ENCODE measurements around the gene GFY.
A peak's percentile ranks its signal among the peaks of the same experiment; 100 is the strongest.

GFY gene

DNA sequence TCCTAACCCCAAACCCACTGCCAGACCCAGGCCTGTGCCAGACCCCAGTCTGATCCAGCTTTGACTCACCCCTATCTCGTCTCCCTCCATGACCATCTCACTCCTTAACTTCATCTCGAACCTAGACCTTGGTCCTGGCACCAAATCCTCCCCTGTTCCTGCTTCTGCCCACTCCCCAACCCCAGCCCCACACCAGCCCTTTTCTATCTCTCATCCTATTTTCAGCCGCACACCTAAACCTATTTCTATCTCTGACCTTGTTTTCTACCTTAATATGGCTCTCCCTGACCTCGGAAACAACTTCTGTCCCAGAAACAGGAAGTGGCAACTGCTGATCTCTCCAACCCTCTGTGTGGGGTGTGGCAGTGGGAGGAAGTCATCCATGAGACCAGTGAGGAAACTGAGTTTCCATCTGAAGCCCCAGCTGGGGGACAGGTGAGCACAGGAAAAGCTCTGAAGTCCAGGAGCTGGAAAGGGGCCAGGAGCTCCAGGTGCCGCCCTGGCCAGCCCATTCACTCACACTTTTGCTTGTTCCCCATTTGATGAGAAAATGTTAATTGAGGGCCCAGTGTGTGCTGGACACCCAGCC, 15.7 kb upstream of the GFY start:
- DNase-seq = no peak

DNA sequence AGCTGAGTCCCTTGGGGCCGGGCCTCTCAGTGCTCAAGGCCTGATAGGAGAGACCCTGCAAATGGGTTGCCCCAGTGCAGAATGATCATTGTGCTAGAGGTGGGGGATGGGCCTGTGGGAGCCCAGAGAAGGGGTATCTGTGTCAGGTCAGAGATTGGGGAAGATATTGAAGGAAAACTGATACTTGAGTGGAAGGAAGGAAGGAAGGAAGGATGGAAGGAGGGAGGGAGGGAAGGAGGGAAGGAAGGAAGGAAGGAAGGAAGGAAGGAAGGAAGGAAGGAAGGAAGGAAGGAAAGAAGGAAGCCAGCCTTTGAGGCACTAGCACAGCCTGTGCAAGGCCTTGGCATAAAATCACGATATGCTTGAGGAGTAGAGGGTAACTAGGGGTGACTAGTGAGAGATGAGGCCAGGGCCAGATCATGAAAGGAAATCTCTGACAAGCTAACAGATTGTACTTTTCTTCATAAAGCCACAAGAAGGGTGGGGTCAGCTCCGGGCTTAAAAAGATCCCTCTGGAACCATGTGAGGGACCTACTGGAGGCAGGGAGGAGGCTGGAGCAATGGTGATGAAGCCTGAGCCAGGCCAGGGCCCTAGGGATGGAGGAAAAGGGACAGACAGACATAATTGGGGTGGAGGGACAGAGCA, 13.4 kb upstream of the GFY start:
- no peak for DNase-seq

DNA sequence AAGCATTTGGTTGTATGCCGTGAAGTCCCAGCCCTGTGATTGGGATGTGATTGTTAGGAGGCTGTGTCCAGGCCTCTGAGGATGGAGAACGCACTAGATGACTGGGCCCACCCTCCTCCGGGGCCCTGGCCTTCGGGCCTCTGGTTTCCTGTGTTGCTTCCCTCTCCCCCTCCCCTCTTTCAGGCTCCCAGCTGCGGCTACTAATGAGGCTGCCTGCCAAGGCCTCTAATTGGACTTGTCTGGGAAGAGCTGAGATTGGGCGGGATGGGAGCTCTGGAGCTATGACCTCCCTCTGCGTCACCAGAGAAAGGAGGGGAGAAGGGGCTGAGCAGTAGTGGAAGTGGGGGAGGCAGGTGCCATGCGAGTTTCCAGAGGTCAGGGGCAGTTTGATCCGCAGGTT, 11.8 kb upstream of the GFY start:
- no peak for DNase-seq

DNA sequence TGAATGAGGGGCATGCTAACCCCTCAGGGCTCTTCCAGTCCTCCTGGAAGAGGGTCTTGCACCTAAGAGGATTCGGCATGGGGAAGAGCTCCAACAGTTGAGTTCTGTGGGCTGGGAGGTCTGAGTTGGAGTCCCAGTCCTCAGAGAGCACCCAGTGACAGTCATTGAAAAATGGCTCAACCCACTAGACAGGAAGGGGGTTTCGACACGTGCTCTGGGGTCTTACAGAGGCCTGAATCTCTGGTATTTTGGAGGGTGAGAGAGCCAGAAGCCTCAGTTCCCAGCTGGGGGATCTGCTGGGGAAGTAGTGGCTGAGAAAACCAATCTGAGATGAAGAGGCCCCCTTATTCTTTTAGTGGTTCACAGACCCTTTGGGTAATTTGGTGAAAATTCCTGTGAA, 10.9 kb upstream of the GFY start:
- DNase-seq = no peak

DNA sequence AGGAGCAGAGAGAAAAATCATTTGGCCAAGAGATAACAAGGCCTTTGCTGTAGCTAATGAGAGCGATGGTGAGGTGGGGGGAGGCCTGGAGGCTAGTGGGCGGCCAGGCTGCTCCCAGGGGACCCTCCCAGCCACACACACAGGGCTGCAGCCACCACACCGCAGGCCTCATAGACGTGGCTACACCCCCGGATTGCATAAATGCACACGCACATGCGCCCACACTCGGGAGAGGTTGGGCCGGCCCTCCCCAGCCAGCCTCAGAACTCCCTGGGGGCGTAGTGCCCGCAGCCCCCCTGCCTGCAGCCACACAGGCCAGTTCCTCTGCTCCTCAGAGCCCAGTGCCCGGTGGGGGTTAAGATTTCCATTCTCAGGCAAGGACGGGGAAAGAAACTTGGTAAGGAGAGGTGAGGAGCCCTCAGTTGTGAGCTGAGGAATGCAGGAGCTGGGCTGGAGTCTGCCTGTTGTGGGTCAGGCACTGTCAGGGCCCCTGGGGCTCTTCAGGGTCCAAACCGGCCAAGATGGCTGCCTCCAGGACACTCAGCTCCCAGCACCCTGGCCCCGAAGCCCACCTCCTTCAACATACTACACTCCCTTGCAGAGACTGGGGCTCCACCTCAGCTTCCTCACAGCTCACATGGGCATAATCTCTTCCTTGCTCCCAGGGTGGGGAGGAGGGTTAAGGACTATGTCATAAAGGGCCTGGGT, 9.9 kb upstream of the GFY start:
- DNase-seq = no peak

DNA sequence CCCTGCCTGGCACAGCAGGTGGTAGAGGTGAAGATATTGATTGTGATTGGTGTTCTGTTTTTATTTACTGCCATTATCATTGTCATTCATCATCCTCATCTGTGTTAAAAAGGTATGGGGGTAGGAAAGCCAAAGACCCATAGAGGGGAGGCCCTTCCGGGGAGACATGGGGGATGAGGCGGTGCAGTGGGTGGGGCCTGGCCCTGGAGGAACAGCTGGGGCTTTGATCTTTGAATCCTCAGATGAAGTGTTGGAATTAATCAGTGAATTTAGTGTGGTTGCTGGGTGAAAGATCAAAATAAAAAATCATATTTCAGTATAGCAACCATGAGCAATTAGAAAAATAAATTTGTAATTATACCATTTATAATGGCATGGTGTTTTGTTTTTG, 9.4 kb upstream of the GFY start:
- DNase-seq = no peak

DNA sequence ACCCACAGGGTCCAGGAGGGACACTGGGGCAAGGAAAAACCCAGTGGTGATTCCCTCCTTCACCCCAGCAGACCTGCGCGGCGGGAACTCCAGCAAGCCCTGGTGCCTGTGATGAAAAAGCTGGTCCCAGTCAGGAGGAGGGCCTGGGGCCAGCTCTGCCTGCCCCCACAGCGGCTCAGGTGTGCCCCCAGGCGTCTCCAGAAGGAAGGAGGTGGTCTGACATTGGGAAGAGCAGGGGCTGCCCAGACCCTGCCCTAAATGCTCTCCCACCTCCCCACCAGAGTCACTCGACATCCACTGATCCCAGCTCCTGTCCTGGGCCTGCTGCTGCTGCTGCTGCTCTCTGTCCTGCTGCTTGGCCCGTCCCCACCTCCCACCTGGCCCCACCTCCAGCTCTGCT, 8.1 kb upstream of the GFY start:
- DNase-seq = no peak

DNA sequence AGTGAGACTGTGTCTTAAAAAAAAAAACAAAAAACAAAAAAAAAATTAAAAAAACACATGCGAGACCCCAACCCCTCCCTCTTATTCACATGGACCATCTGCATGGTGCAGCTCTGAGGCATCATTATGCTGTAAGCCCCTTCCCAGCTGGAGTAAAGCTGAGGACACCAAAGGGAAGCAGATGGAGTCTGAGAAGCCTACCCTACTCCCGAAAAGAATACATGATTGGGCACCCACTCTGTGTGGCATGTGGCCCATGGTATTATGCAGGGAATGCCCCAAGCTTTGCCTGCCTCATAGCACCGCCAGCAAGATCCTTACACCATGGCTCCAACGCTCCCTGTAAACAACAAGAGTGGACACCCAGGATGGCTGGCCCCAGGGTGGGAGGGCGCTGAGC, 6.7 kb upstream of the GFY start:
- no peak for DNase-seq

DNA sequence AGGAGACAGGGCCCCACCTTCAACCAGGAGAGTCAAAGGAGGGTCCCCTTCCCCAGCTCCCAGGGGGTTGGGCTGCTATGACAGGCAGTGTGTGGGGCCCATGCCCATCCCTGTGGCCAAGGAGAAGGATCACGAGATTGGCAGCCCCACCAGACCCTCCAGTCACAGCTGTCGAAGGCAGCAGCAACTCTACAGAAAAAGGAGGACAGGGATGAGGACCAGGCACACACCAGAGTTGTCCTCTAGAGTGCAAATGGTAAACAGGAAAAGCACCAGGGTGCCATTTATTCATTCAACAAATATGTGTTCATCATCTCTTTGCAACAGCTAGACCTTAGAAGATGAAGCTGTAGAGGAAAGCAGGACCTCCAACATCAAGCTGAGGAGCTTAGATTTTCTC, 6.0 kb upstream of the GFY start:
- no peak for DNase-seq

DNA sequence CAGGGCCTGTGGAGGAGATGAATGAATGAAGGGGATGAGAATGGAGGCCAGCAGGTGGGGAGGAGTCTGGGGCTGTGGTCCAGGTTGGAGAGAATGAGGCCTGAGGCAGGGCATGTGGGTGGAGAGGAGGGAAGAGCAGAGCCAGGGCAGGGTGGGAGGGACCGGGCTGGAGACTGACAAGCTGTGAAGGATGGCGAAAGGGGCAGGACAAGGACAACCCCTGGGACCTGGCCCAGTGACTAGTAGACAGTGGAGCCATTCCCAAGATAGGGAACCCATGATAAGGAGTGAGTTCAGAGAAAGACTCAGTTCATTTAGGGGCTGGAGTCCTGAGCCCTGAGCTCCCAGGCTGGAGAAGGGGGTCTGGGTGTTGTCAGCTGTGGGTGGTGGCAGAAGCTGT, 5.0 kb upstream of the GFY start:
- no peak for DNase-seq

DNA sequence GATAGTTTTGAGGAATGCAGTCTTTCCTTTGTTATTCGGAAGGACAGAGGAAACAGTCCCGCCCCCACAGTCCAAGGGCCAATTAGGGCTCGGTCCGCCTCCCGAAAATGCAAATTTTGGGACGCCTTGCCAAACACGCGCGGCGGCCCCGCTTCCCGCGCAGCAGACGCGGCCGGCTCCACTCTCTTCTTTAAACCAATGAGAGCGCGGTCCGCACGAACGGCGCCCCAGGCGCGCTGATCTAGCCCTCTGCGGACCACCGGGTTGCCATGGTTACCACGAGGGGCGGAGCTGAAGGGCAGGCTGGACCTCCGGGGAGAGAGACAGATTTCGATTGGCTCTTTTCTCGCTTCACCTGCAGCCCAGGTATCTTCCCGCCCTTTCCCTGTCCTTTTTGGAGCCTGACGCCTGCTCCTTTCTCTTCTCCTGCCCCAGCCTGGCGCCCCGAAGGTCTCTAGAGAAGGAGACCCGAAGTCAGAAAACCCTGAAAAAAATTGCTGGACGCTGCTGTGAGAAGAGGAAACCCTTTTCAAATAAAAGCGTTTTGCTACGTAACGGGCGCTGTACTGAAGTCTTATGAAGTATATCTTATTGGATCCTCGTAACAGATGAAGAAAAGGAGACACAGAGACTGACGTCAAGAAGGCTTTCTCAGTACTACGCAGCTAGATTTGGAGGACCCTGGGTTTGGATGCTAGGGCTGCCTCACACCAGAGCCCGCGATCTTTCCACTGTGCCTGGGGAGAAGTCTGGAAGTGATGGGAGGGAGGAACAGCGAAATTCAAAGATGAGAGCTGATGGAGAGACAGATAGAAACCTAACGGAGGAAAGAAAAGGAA, 3.9 kb upstream of the GFY start:
- DNase-seq = peak; percentile 96

DNA sequence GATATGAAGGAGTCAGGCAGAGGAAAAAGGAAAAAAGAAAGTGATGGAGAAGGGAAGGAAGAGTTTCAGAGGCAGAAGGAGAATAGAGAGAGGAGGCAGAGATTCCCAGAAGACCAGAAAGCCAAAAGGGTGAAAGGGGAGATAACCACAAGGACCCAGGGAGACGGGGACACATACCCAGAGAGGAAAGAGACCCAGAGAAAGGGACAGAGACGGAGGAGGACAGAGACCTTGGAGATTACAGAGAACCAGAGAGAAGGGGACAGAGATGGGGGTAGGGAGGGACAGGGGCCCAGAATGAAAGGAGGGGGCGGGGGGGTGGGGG, 3.3 kb upstream of the GFY start:
- DNase-seq = no peak

DNA sequence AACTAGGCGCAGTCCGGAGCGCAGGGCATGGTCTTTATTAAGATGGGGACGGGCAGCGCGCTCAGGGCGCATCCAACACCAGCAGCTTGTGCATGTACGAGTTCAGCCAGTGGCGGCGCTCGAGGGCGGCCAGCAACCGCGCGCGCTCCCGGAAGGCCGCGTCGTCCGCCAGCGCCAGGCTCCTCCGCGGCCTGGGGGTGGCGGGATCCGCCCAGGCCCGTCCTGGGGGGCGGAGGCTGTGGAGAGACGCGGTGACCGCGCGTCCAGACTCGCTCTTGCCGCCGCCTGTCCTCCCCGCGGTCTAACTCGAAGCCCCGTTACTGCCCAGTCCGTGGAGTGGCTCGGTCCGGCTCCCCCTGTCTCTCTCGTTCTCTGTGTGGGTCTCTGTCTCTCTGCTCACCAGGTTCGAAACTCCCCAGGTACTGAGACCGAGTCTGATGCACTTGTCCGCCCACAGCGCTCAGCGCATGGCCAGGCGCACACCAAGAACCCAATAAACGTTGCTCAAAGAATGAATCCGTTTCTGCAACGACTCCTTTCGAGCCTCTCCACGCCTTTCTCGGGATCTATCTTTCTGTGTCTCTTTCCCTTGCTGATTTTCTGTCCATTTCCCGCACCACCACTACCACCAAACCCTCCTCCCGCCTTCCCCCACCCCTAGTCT, 2.6 kb upstream of the GFY start:
- peak; percentile 21 for DNase-seq

DNA sequence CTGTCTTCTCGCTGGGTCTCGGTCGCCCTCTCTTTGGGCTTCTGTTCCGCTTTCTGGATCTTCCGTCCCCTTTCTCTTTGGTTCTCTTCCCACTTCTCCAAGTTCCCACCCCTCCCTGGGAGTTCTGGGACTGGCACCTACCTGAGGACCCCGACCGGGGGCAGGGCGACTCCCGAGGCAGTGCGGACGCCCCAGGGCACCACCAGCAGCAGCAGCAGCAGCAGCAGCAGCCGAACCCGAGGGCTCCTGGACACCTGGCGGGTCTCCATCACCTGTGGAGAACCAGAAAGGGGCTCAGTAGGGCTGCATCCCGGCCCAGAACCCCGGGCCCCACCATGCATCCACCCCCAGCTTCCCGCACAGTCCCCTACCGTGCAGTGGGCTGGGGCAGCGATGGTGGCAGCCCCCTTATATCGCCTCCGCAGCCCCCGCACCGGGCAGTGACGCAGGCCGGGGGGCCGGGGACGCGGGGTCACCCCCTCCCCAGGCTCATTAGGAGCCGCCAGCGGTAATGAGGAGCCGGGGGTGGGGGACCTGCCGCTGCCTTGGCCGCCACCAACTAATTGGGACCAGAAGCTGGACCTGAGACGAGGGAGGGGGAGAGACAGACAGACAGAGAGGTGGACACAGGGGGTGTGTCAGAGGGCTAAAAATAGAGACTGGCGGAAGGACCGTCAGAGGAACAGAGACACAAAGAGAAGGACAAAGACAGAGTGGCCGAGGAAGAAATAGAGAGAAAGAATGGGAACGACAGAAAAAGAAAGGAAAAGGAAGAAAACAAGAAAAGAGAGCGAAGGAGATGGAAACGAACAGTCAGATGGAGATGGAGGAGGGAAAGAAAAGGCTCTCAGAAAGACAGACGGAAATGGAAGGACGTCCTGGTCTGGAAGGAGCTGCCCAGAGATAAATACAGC, 1.9 kb upstream of the GFY start, which contains the start of gene PTH2:
Gene PTH2 (minus strand): TSS at position 371 of the 914 bp plus-strand sequence. CDS start 102 bp downstream, at position 269.
- DNase-seq = no peak

DNA sequence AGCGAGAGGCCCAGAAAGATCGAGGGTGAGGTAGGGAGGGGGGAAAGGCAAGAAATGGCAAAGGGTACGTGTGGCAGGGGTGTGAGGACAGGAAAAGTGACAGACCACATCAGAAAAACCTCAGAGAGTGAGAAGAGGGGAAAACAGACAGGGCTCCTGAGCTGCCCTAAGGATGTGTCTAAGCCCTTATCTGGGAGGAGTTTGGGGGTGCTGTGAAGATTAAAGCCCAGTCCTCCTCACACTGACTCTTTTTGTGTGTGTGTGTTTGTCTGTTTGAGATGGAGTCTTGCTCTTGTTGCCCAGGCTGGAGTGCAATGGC, 1.2 kb upstream of the GFY start:
- no peak for DNase-seq

DNA sequence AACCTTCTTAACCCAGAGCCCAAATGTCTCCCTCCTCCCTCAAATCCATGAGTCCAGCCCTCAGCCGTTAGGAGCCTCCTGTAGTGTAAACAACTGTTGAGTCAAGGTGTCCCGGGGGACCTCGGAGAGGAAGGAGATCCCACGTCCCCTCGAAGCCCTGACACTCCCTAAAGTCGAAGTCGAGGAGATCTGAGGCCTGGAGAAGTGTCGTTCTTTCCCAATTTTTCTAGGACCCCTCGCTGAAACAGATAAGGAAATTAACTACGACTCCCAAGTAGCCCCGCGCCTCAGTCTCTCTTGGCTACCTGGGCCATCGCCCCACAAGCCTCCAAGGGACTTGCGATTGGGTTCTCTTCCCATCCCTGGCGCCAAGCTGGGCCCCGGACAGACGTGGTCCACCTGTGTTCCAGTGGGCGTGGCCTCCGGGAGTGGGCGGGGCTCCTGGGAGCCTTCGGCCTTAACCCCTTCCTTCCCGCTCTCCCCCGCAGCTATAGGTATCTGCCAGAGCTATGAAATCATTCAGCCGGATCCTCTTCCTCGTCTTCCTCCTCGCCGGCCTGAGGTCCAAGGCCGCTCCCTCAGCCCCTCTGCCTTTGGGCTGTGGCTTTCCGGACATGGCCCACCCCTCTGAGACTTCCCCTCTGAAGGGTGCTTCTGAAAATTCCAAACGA, 869 bp downstream of the GFY start:
- no peak for DNase-seq

DNA sequence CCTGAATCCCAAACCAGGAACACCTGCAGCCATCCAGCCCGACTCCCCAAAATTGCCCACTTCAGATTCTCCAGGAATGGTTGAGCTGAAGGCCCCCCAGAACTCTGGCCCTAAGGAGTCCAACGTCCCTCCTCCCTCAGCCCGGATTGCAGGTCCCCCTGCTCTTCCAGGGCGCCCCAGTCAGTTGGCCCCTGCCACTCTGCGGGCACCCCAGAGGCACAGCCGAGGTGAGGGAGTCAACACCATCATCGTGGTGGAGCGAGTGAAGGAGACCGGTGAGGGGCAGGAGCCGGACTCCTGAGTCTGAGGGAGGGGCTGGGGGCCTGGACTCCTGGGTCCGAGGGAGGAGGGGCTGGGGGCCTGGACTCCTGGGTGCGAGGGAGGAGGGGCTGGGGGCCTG, 2.2 kb downstream of the GFY start:
- no peak for DNase-seq

DNA sequence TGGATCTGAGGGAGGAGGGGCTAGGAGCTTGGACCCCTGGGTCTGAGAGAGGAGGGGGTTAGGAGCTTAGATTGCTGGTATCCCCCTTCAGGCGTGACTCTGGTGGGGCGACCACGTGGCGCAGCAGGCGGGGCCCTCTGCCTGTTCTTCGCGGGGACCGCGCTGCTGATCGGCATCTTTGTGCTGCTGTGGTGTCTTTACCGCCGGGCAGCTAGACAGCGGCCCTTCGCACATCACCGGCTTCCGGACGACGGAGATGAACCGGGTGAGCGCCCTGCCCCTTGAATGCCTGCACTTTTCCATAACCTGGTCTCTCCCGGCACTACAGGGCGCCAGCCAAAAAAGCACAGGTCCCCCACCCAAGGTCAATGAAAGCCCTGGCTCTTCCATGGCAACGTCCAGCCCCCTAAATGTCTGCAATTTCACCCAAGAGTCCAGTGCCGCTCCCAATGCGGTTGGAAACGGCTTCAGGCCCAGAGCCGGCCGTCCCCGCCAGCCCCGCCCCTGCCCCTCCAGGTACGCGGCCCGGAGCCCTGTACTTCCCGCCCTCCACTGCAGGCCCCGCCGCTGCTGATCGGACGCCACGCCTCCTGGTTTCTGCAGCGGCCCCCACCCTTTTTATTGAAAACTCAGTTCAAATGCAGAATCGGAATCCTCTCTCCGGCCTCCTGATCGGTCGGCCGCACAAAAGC, 2.8 kb downstream of the GFY start:
- peak; percentile 48 for DNase-seq

DNA sequence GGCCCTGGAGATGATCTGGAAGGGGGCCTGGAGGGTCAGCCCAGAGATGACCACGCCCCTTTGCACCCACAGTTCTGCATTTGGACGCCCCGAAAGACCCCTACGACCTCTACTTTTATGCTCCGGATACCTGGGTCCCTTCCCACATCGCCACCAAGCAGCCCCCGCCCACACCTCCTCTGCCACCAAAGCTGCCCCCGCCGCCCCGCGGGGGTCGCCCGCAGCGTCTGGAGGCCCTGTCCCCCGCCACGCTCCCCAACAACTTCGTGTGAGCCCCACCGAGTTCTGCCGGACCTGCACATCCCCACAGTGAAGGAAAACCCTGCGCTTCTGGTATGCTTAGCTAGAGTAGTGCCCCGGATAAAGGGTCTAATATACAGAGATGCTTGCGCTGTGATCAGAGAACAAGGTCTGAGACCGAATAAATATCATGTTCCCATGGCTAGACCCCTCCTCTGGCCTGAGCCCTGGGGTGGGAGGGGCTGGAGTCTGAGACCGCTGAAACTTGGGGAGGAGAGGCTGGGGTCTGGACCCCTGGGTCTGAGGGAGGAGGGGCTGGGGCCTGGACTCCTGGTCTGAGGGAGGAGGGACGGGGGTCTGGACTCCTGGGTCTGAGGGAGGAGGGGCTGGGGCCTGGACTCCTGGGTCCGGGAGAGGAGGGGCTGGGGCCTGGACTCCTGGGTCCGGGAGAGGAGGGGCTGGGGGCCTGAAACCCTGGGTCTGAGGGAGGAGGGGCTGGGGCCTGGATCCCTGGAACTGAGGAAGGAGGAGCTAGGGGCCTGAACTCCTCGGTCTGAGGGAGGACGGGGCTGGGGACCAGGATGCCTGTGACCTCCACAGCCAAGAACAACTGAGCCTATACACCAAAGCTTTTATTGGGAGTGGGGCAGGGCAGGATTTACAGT, 3.6 kb downstream of the GFY start:
- no peak for DNase-seq

DNA sequence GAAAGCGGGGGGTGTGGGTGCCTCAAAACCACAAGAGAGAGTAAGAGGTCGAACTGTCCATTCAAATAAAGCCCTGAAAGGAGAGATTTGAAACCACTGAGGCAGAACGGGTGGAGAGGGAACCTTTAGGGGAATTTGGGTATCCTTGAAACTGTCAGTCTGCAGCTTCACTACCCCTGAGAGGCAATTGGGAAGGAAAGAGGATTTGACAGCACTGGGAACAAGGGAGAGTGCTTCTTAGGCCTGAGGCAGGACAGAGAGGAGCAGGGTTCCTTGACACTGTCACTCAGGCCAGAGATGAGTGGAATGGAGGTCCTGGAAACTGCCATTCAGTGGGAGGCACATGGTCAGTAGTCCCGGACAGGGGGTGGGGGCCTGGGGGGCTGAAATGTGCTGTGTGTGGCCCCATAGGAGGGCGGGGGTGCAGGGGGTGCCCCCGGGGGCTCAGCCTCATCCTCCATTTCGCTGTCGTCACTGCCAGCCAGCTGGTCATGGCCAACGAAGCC, 5.0 kb downstream of the GFY start:
- no peak for DNase-seq
